ENCODE measurements around the gene MARCHF5. TPM values are rescaled to one million over a fixed set of nuclear protein-coding genes. Genes with fewer than 3 reads are reported as not detected.
"Not testable (repeated sequence)": the region's sequence is repeated elsewhere in the genome, so short reads cannot be mapped to it uniquely, and the experiment has no call there.

MARCHF5 gene
- total and polyA plus RNA-seq, 5 experiments from 2014 or later: 21.0 to 42.1 (median 24.0) TPM

DNA sequence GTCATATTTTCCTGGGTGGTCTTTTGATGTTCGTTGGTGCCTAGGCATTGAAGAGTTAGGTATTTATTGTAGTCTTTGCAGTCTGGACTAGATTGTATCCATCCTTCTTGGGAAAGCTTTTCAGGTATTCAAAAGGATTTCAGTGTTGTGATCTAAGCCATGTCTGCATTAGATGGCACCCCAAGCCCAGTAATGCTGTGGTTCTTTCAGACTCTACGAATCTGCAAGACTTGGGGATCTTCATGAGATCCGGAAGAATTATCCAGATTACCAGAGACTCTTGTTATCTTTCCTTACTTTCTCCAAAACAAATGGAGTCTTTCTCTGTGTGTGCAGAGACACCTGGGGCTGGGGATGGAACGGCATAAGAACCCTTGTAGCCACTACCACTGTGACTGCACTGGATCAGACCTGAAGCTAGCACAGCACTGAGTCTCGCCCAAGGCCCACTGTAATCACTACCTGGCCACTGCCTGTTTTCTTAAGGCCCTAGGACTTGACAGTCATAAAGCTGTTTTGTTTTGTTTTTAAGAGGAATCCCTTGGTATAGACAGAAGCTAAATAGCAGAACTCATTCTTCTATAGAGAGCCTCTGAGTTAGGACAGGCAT, 75.5 kb downstream of the MARCHF5 start:
- H3K4me1 Mint-ChIP-seq: no peaks in the 10 kb centered on the region
- H3K9me3 Mint-ChIP-seq: peaks cover 0 to 7% (median 1%) of the 10 kb centered on the region in 9 donors
- POLR2A ChIA-PET: no interaction called here
- ATAC-seq: no peak
- no peak overlapping the region for H3K4me3 Mint-ChIP-seq
- DNase-seq: no peak
- no peak overlapping the region for H3K27ac Mint-ChIP-seq
- H3K27me3 Mint-ChIP-seq: peaks cover 6 to 26% (median 16%) of the 10 kb centered on the region in 5 donors
- H3K36me3 Mint-ChIP-seq: no peaks in the 10 kb centered on the region

DNA sequence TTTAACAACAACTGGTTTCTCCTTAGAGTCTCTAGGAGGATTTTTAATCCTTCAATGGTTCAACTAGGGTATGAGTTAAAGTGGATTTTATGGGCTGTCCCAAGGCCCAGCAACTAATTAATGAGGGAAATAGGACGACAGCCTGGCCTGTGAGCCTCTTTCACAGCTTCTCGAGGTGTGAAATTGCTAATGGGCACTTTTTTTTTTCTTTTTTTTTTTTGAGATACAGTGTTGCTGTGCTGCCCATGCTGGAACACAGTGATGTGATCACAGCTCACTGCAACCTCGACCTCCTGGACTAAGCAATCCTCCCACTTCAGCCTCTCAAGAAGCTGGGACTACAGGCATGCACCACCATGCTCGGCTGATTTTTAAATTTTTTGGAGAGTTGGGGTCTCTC, 87.0 kb downstream of the MARCHF5 start:
- DNase-seq (no peak), ATAC-seq (no peak)
- POLR2A ChIA-PET: no interaction called here
- H3K27ac Mint-ChIP-seq: no peak overlapping the region
- H3K4me3 Mint-ChIP-seq: no peak overlapping the region
- H3K4me1 Mint-ChIP-seq: no peaks in the 10 kb centered on the region
- H3K36me3 Mint-ChIP-seq: no peaks in the 10 kb centered on the region
- no peaks in the 10 kb centered on the region for H3K9me3 Mint-ChIP-seq
- H3K27me3 Mint-ChIP-seq: peaks cover 0 to 10% (median 2%) of the 10 kb centered on the region in 5 donors

DNA sequence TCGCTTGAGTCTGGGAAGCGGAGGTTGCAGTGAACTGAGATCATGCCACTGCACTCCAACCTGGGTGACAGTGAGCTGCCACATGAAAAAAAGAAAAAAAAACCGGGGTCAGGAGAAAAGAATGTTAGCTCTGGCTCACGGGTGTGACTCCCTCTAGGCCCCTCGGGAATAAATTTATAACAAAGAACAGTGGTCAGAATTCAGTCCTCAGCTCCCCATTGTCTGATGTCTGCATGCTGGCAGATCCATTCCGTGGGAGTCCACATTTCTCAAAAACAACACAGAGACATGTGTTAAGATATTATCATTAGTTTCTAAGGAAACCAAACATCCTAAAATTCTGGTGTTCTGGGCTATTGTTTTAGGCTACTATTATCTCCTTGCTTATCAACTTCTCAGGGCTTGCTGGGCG, 90.6 kb downstream of the MARCHF5 start:
- no peak overlapping the region for H3K27ac Mint-ChIP-seq
- H3K4me3 Mint-ChIP-seq: no peak overlapping the region
- H3K27me3 Mint-ChIP-seq: peaks cover 4 to 24% (median 10%) of the 10 kb centered on the region in 5 donors
- no peaks in the 10 kb centered on the region for H3K36me3 Mint-ChIP-seq
- H3K9me3 Mint-ChIP-seq: peaks cover 0 to under 1% (median 0%) of the 10 kb centered on the region in 9 donors
- ATAC-seq (no peak), DNase-seq (no peak)
- no peaks in the 10 kb centered on the region for H3K4me1 Mint-ChIP-seq
- POLR2A ChIA-PET: no interaction called here

DNA sequence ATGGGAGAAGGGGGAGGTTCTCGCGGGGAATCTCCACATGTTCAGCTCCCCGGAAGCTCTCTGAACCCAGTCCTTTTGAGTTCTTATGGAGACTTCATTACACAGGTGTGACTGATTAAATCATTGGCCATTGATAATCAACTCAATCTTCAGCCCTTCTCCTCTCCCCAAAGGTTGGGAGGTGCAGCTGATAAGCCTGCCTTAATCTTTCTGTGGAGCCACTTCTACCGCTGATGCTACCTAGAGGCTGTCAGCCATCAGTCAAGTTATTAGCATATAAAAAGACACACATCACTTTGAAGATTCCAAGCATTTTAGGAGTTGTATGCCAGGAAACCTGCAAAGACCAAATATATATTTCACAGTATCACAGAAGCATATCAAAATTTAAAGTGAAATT, 91.7 kb downstream of the MARCHF5 start:
- Mint-ChIP-seq H3K4me3 (no peak overlapping the region), H3K9me3 (peaks cover 0 to 3% (median 0%) of the 10 kb centered on the region in 9 donors), H3K36me3 (no peaks in the 10 kb centered on the region), H3K27me3 (peaks cover 4 to 24% (median 11%) of the 10 kb centered on the region in 5 donors), H3K27ac (no peak overlapping the region), H3K4me1 (no peaks in the 10 kb centered on the region)
- DNase-seq (no peak), ATAC-seq (no peak)
- POLR2A ChIA-PET: no interaction called here

DNA sequence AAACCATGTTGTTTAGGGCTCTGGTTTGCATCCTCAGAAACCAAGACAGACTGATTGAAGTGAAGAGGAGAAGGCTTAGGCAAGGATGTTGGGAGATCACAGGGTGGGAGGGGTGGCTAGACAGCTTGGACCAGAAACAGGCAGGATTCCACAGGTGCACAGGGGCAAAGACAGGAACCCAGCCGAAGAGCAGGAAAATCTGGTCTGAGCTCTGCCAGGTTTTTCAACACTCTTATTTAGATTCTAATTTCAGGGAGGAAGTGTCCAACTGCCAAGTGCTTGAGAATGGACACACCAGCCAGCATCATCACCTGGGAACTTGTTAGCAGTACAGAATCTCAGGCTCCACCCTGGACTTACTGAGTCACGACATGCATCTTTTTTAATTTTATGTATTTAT, 93.8 kb downstream of the MARCHF5 start:
- H3K4me3 Mint-ChIP-seq: no peak overlapping the region
- DNase-seq (no peak), ATAC-seq (no peak)
- peaks cover 0 to 3% (median 0%) of the 10 kb centered on the region in 9 donors for H3K9me3 Mint-ChIP-seq
- peaks cover 0 to 3% (median 0%) of the 10 kb centered on the region in 3 donors for H3K36me3 Mint-ChIP-seq
- no peaks in the 10 kb centered on the region for H3K4me1 Mint-ChIP-seq
- peaks cover 9 to 33% (median 15%) of the 10 kb centered on the region in 5 donors for H3K27me3 Mint-ChIP-seq
- no peak overlapping the region for H3K27ac Mint-ChIP-seq
- POLR2A ChIA-PET: no interaction called here

DNA sequence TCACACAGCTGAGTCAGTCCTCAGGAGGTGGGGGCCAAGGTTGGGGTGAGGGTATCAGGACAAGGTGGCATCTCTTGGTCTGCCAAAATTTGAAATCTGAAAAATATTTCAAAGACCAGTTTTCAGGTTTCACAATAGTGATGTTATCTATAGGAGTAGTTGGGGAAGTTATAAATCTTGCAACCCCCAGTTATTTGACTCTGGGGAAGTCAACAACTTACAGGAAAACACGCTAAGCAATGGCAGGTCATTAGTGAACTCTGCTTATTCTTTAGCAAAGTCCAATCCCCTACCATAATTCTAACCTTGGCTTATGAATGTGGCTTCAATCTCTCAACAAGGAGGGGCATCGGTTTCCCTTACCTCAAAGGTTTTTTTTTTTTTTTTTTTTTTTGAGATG, 94.9 kb downstream of the MARCHF5 start:
- no peak overlapping the region for H3K4me3 Mint-ChIP-seq
- no peak overlapping the region for H3K27ac Mint-ChIP-seq
- peaks cover 9 to 29% (median 18%) of the 10 kb centered on the region in 5 donors for H3K27me3 Mint-ChIP-seq
- no peak for DNase-seq
- POLR2A ChIA-PET: no interaction called here
- peaks cover 0 to 3% (median 0%) of the 10 kb centered on the region in 9 donors for H3K9me3 Mint-ChIP-seq
- H3K36me3 Mint-ChIP-seq: peaks cover 0 to 5% (median 0%) of the 10 kb centered on the region in 3 donors
- H3K4me1 Mint-ChIP-seq: no peaks in the 10 kb centered on the region
- ATAC-seq: no peak

DNA sequence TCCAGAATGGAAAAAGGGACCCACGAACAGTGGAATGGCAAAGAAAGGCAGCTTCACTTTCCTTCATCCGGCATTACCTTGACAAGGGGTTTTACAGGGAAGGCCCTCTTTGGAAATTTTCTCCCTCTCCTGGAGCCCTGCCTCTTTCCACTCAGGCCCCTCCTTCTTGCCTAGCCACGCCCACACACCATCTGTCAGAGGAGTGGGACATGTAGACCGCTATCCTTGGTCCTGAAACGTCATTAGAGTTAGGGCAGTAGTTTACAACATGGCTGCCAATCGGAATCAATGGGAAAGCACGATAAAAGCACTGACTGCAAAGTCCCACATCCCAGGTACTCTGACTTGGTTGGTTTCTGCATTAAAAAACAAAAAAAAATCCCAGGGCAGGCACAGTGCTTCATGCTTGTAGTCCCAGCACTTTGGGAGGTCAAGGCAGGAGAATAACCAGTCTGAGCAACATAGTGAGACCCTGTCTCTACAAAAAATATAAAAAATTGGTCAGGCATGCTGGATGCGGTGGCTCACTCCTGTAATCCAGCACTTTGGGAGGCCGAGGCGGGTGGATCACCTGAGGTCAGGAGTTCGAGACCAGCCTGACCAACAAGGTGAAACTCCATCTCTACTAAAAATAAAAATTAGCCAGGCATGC, 96.4 kb downstream of the MARCHF5 start:
- ATAC-seq (no peak), DNase-seq (peak in 1 of 10 donors; percentile 3)
- Mint-ChIP-seq H3K9me3 (peaks cover 0 to 3% (median 0%) of the 10 kb centered on the region in 9 donors), H3K27ac (no peak overlapping the region), H3K4me1 (no peaks in the 10 kb centered on the region), H3K27me3 (peaks cover 9 to 28% (median 20%) of the 10 kb centered on the region in 5 donors), H3K4me3 (no peak overlapping the region), H3K36me3 (peaks cover 0 to 5% (median 0%) of the 10 kb centered on the region in 3 donors)
- POLR2A ChIA-PET: no interaction called here

DNA sequence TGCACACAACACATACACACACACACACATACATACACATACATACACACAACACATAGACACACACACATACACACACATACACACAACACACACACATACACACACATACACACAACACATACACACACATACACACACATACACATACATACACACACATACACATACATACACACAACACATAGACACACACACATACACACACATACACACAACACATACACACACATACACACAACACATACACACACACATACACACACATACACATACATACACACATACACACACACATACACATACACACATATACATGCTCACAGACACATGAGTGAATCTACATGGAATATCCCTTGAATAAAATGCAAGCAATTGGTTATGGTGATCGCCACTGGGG, 102.2 kb downstream of the MARCHF5 start:
- peaks cover 3 to 16% (median 13%) of the 10 kb centered on the region in 5 donors for H3K27me3 Mint-ChIP-seq
- H3K36me3 Mint-ChIP-seq, H3K4me1 Mint-ChIP-seq, H3K9me3 Mint-ChIP-seq, DNase-seq, H3K4me3 Mint-ChIP-seq, H3K27ac Mint-ChIP-seq, POLR2A ChIA-PET, ATAC-seq: not testable (repeated sequence)

DNA sequence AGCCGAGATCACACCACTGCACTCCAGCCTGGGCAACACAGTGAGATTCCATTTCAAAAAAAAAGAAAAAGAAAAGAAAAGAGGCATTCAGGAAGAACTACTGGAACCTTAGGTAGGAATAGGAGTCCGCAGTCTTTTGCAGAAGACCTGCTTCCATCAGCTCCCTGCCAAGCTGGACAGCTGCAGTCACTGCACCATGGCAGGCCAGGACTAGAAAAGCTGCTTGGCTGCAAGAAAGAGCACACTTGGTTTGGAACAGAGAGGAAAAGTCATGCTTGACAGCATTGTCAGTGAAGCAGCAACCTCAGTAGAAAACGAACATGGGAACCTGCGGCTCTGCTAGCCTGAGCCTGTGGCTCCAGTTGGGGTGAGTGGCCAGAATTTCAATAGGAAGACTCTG, 104.3 kb downstream of the MARCHF5 start:
- Mint-ChIP-seq H3K27ac (no peak overlapping the region), H3K27me3 (peaks cover 0 to 11% (median 7%) of the 10 kb centered on the region in 5 donors), H3K9me3 (peaks cover 0 to 15% (median 6%) of the 10 kb centered on the region in 9 donors), H3K4me1 (no peaks in the 10 kb centered on the region), H3K36me3 (peaks cover 0 to 9% (median 0%) of the 10 kb centered on the region in 3 donors), H3K4me3 (no peak overlapping the region)
- POLR2A ChIA-PET: no interaction called here
- DNase-seq (no peak), ATAC-seq (no peak)

DNA sequence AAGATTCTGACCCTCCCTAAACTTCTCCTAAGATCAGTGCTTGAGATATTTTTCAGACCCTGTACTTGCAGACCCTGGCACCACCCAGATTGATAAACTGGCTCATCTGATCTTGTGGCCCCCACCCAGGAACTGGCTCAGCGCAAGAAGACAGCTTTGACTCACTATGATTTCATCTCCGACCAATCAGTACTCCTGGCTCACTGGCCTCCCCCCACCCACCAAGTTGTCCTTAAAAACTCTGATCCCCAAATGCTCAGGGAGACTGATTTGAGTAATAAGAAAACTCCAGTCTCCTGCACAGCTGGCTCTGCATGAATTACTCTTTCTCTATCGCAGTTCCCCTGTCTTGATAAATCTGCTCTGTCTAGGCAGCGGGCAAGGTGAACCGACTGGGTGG, 111.3 kb downstream of the MARCHF5 start:
- H3K9me3 Mint-ChIP-seq: peaks cover 0 to 15% (median 6%) of the 10 kb centered on the region in 9 donors
- H3K27me3 Mint-ChIP-seq, H3K27ac Mint-ChIP-seq, H3K36me3 Mint-ChIP-seq, POLR2A ChIA-PET, ATAC-seq, H3K4me1 Mint-ChIP-seq, DNase-seq, H3K4me3 Mint-ChIP-seq: not testable (repeated sequence)

Other genes with a start within 250 kb of the MARCHF5 start
- gene CPEB3, start 89 bp upstream of the MARCHF5 start, total RNA-seq: 1 to 10 TPM; 2.5 to 2.9 TPM
- 1 to 10 TPM in 2 of 3 donors, under 1 TPM in 1; 0.92 to 1.4 (median 1.2) TPM for gene CPEB3, start 89 bp upstream of the MARCHF5 start, polyA plus RNA-seq

Data from naive thymus-derived CD8-positive, alpha-beta T cell (primary cell).